ENCODE data around the gene CELA3B.
"Not testable (repeated sequence)": the region's sequence is repeated elsewhere in the genome, so short reads cannot be mapped to it uniquely, and the experiment has no call there.

Gene CELA3B

GRCh38 chr1:22030473-22030872, 53.7 kb downstream of the CELA3B start:
- H3K9me2 ChIP-seq (replicated peaks; ENCODE audit: control insufficient read depth, low read length), result no peaks in the 10 kb centered on the region
- peaks cover 25% of the 10 kb centered on the region for H3K79me2 ChIP-seq (ENCODE audit: control insufficient read depth, low read length)
- no peaks in the 10 kb centered on the region for H3K27me3 ChIP-seq (ENCODE audit: control insufficient read depth, low read length)
- H3K4me1 ChIP-seq (ENCODE audit: control insufficient read depth, low read length), result peaks cover 21% of the 10 kb centered on the region
- no peak overlapping the region for H3K4me2 ChIP-seq (ENCODE audit: low read length)
- no peak for TF ChIP-seq EZH2phosphoT487 (IDR thresholded peaks at IDR 0.05; ENCODE audit: borderline replicate concordance, low read length)
- no peak for TF ChIP-seq CTCF (IDR thresholded peaks at IDR 0.05; ENCODE audit: low read depth, low read length, poor library complexity, severe bottlenecking)
- H3K4me3 ChIP-seq (ENCODE audit: low read length), result no peak overlapping the region
- H4K20me1 ChIP-seq (ENCODE audit: control insufficient read depth, insufficient read depth, low read depth, low read length), result no peaks in the 10 kb centered on the region
- H3K36me3 ChIP-seq (ENCODE audit: control insufficient read depth, low read length), result peaks cover 18% of the 10 kb centered on the region
- peaks cover 6% of the 10 kb centered on the region; the same call in 1 of the 2 replicates for H3F3A ChIP-seq (ENCODE audit: control insufficient read depth, insufficient read depth)
- H3K27ac ChIP-seq (ENCODE audit: low read depth, low read length), result no peak overlapping the region
- H3K9me3 ChIP-seq (ENCODE audit: control insufficient read depth, insufficient read depth, low read length), result no peaks in the 10 kb centered on the region

- no peaks in the 10 kb centered on the region for H4K20me1 ChIP-seq (ENCODE audit: control insufficient read depth, insufficient read depth, low read depth, low read length)
- H3K4me1 ChIP-seq (ENCODE audit: control insufficient read depth, low read length), result peaks cover 18% of the 10 kb centered on the region
- H3K4me3 ChIP-seq (ENCODE audit: low read length), result 0 out of 2 replicates have a peak overlapping the region, but pooled peaks have one; percentile 11
- no peaks in the 10 kb centered on the region for H3K9me2 ChIP-seq (replicated peaks; ENCODE audit: control insufficient read depth, low read length)
- no peak overlapping the region for H3K27ac ChIP-seq (ENCODE audit: low read depth, low read length)
- peak overlapping the region; percentile 30; the same call in 1 of the 2 replicates for H3K4me2 ChIP-seq (ENCODE audit: low read length)
- H3K9me3 ChIP-seq (ENCODE audit: control insufficient read depth, insufficient read depth, low read length), result no peaks in the 10 kb centered on the region
- TF ChIP-seq CTCF (IDR thresholded peaks at IDR 0.05; ENCODE audit: low read depth, low read length, poor library complexity, severe bottlenecking), result no peak
- peaks cover 4% of the 10 kb centered on the region; the same call in 1 of the 2 replicates for H3F3A ChIP-seq (ENCODE audit: control insufficient read depth, insufficient read depth)
- H3K79me2 ChIP-seq (ENCODE audit: control insufficient read depth, low read length), result peaks cover 15% of the 10 kb centered on the region
- no peaks in the 10 kb centered on the region for H3K27me3 ChIP-seq (ENCODE audit: control insufficient read depth, low read length)
- H3K36me3 ChIP-seq (ENCODE audit: control insufficient read depth, low read length), result peaks cover 16% of the 10 kb centered on the region
Measured at GRCh38 chr1:22031214-22031962, 54.6 kb downstream of the CELA3B start.

GRCh38 chr1:22034834-22035233, 58.0 kb downstream of the CELA3B start:
- H3K4me3 ChIP-seq (ENCODE audit: low read length); H3K9me3 ChIP-seq (ENCODE audit: control insufficient read depth, insufficient read depth, low read length); H3K4me2 ChIP-seq (ENCODE audit: low read length); H3K27me3 ChIP-seq (ENCODE audit: control insufficient read depth, low read length); H3K27ac ChIP-seq (ENCODE audit: low read depth, low read length); H3K9me2 ChIP-seq (replicated peaks; ENCODE audit: control insufficient read depth, low read length); H3F3A ChIP-seq (ENCODE audit: control insufficient read depth, insufficient read depth); H4K20me1 ChIP-seq (ENCODE audit: control insufficient read depth, insufficient read depth, low read depth, low read length); H3K79me2 ChIP-seq (ENCODE audit: control insufficient read depth, low read length): not testable (repeated sequence)
- peaks cover 17% of the 10 kb centered on the region for H3K4me1 ChIP-seq (ENCODE audit: control insufficient read depth, low read length)
- peaks cover 12% of the 10 kb centered on the region for H3K36me3 ChIP-seq (ENCODE audit: control insufficient read depth, low read length)

GRCh38 chr1:22037520-22037919, 60.7 kb downstream of the CELA3B start:
- Histone ChIP-seq H3K9me3 (ENCODE audit: control insufficient read depth, insufficient read depth, low read length) (no peaks in the 10 kb centered on the region), H3K27ac (ENCODE audit: low read depth, low read length) (no peak overlapping the region), H3K9me2 (replicated peaks; ENCODE audit: control insufficient read depth, low read length) (no peaks in the 10 kb centered on the region), H4K20me1 (ENCODE audit: control insufficient read depth, insufficient read depth, low read depth, low read length) (no peaks in the 10 kb centered on the region), H3K4me3 (ENCODE audit: low read length) (no peak overlapping the region), H3K79me2 (ENCODE audit: control insufficient read depth, low read length) (no peaks in the 10 kb centered on the region), H3F3A (ENCODE audit: control insufficient read depth, insufficient read depth) (peaks cover 8% of the 10 kb centered on the region; the same call in 1 of the 2 replicates), H3K36me3 (ENCODE audit: control insufficient read depth, low read length) (no peaks in the 10 kb centered on the region), H3K4me1 (ENCODE audit: control insufficient read depth, low read length) (peaks cover 27% of the 10 kb centered on the region), H3K27me3 (ENCODE audit: control insufficient read depth, low read length) (no peaks in the 10 kb centered on the region), H3K4me2 (ENCODE audit: low read length) (no peak overlapping the region)
- TF ChIP-seq CTCF (IDR thresholded peaks at IDR 0.05; ENCODE audit: low read depth, low read length, poor library complexity, severe bottlenecking) (no peak), EZH2phosphoT487 (IDR thresholded peaks at IDR 0.05; ENCODE audit: borderline replicate concordance, low read length) (no peak)
